Endodermal cell (in vitro differentiated cells): Measurements from ENCODE around the gene SYT6. TPM values are rescaled to one million over a fixed set of nuclear protein-coding genes. Genes with fewer than 3 reads are reported as not detected.

Experiments
- DNase-seq: peaks from one replicate; pipeline ENCODE4 v3.0.0-alpha.2; 2017
- H3K27ac ChIP-seq: 2 replicates; pipeline ENCODE4 v1.5.1; 2013; ENCODE audit warnings: mild to moderate bottlenecking, low read depth, low read length, moderate library complexity
- H3K27me3 ChIP-seq: 2 replicates; pipeline ENCODE4 v1.6.1; 2013; ENCODE audit warnings: mild to moderate bottlenecking, low read length, moderate library complexity; ENCODE audit not compliant: insufficient read depth, control insufficient read depth, poor library complexity, severe bottlenecking
- H3K36me3 ChIP-seq: 2 replicates; pipeline ENCODE4 v1.7.0; 2013; ENCODE audit warnings: mild to moderate bottlenecking, low read length, moderate library complexity; ENCODE audit not compliant: control insufficient read depth, insufficient read depth
- H3K4me1 ChIP-seq: one replicate; pipeline ENCODE4 v1.7.0; 2013; ENCODE audit warnings: low read length; ENCODE audit not compliant: control insufficient read depth, insufficient read depth
- H3K4me3 ChIP-seq: 2 replicates; pipeline ENCODE4 v1.5.1; 2013; ENCODE audit warnings: mild to moderate bottlenecking, low read length, moderate library complexity
- H3K9ac ChIP-seq: 2 replicates; pipeline ENCODE4 v1.6.1; 2013; ENCODE audit warnings: mild to moderate bottlenecking, low read length, moderate library complexity; ENCODE audit not compliant: poor library complexity, severe bottlenecking; ENCODE audit errors: extremely low read depth
- H3K9me3 ChIP-seq: 2 replicates; pipeline ENCODE4 v1.6.1; 2013; ENCODE audit warnings: mild to moderate bottlenecking, low read length, moderate library complexity; ENCODE audit not compliant: control insufficient read depth
- H3K27ac Mint-ChIP-seq: 2 replicates; pipeline ENCODE4 v1.8.0; 2020; ENCODE audit warnings: mixed read lengths
- H3K27me3 Mint-ChIP-seq: 2 replicates; pipeline ENCODE4 v1.8.0; 2021; ENCODE audit warnings: mild to moderate bottlenecking, mixed read lengths; ENCODE audit not compliant: insufficient read depth
- H3K36me3 Mint-ChIP-seq: 2 replicates; pipeline ENCODE4 v1.8.0; 2020; ENCODE audit warnings: low read depth, mixed read lengths
- H3K4me1 Mint-ChIP-seq: 2 replicates; pipeline ENCODE4 v1.8.0; 2020; ENCODE audit warnings: mixed read lengths
- H3K4me3 Mint-ChIP-seq: 2 replicates; pipeline ENCODE4 v1.8.0; 2020; ENCODE audit warnings: mild to moderate bottlenecking, moderate library complexity, mixed read lengths
- H3K9me3 Mint-ChIP-seq: 2 replicates; pipeline ENCODE4 v1.8.0; 2020; ENCODE audit warnings: mild to moderate bottlenecking, mixed read lengths
- WGBS, 2 experiments: methylation state at CpG; one replicate each; pipeline versions ENCODE4 v1.1.5 to v1.1.7; 2013; ENCODE audit warnings: missing lambda C conversion rate in 2 of 2, mixed read lengths in 1 of 2; ENCODE audit not compliant: insufficient coverage in 1 of 2, insufficient read length in 1 of 2; 5-methylcytosine and 5-hydroxymethylcytosine counted together
- total RNA-seq, 2 donors: library from RNA; stranded (reverse); fragmentation: NEBNext Ultra II Directional in 1 of 2; extraction: Animal tissue kit (Norgen Biotek cat#: 25700) in 1 of 2; gene quantifications; 2 replicates in 1 of 2; 3 replicates in 1 of 2; pipeline ENCODE4 v1.2.1, GENCODE V29; 2021
- TF ChIP-seq, protein P1 (sequence below): fragments of 200-600 bp; sonication (generic); conservative IDR thresholded peaks from 2 replicates; pipeline ENCODE4 v1.5.0; 2021; ENCODE audit warnings: antibody characterized with exemption, mild to moderate bottlenecking

The SYT6 gene
- total RNA-seq, 2 donors from 2014 or later = 1.3 to 4.4 TPM

DNA sequence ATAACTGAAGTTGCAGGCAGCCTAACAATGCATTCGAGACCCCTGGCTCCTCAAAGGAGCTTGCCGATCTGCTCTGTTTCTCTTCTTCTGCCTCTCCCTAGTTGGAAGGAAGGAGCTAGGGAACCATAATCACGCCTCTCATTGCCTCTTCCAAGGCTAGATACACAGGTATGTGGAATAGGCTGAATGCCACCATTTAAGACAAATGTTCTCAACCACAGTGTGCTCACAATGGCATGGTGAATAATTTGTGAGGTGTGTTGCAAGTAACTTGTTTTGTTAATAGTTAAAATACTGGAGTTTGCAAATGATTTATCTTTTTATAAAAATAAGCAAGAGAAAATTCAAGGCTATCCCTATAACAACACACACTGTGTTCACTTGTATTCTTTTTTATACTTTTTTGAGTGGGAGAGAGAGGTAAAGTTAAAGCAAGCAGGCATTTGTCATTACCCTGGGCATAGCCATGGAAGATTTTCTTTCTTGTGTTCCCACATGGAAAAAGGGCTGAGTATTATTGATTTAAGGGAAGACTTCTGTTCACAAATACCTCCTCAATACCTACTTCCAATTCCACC, 45.4 kb upstream of the SYT6 start:
- no peak overlapping the region for H3K9ac ChIP-seq
- H3K27ac ChIP-seq = no peak overlapping the region
- 85% methylated on average over 3 of the region's 3 CpGs; no CpG with 5 or more reads in 1 of the 2 experiments for WGBS, 2 experiments
- H3K9me3 ChIP-seq = no peaks in the 10 kb centered on the region
- H3K4me1 ChIP-seq = no peaks in the 10 kb centered on the region
- H3K9me3 Mint-ChIP-seq = no peaks in the 10 kb centered on the region
- H3K4me3 ChIP-seq = no peak overlapping the region
- no peak overlapping the region for H3K4me3 Mint-ChIP-seq
- H3K36me3 Mint-ChIP-seq = no peaks in the 10 kb centered on the region
- H3K27me3 ChIP-seq = peaks cover 60% of the 10 kb centered on the region
- no peaks in the 10 kb centered on the region for H3K4me1 Mint-ChIP-seq
- no peak for DNase-seq
- H3K27ac Mint-ChIP-seq = no peak overlapping the region
- no peaks in the 10 kb centered on the region for H3K36me3 ChIP-seq
- H3K27me3 Mint-ChIP-seq = peaks cover 82% of the 10 kb centered on the region
- TF ChIP-seq, protein P1, sequence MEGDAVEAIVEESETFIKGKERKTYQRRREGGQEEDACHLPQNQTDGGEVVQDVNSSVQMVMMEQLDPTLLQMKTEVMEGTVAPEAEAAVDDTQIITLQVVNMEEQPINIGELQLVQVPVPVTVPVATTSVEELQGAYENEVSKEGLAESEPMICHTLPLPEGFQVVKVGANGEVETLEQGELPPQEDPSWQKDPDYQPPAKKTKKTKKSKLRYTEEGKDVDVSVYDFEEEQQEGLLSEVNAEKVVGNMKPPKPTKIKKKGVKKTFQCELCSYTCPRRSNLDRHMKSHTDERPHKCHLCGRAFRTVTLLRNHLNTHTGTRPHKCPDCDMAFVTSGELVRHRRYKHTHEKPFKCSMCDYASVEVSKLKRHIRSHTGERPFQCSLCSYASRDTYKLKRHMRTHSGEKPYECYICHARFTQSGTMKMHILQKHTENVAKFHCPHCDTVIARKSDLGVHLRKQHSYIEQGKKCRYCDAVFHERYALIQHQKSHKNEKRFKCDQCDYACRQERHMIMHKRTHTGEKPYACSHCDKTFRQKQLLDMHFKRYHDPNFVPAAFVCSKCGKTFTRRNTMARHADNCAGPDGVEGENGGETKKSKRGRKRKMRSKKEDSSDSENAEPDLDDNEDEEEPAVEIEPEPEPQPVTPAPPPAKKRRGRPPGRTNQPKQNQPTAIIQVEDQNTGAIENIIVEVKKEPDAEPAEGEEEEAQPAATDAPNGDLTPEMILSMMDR = no peak

DNA sequence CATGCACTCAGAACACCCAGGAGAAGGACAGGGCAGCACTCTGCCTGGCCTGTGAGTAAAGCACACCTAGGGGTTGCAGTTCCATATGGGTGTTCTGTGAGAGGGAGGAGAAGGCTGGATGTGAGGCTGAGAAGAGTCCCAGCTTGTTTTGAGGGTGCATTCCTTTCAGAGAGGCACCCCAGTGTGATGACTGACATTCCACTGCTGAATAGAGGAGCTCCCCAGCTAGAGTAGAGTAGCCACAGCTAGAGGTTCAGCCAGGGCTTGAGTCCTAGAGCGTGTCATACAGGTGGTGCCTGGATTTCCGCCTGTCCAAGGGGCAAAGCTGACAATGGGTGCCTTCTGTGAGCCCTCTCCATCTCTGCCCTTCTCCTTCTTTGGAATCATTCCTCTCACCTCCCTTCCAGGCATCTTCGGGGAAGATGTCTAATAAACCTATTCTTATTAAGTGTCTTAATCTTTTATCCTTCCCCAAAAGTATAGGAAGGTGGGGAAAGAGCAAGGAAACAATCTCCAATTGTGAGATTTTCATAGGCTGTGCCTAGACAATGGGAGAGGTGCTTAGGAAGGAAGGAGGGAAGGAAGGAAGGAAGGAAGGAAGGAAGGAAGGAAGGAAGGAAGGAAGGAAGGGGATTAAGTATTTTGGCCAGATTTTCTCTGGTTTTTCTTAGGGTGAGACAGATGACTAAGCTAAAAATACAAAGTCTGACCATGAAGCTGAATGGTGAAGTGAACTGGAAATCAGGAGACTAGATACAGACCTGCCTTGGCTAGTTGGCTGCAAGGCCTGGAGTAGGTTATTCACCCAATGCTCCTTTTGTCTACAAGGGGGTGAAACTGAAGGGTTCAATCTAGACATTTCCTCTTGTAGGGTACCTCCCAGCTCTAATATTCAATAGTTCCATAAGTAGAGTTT, 43.6 kb upstream of the SYT6 start:
- Mint-ChIP-seq H3K4me3 (no peak overlapping the region), H3K9me3 (no peaks in the 10 kb centered on the region), H3K27me3 (peaks cover 77% of the 10 kb centered on the region), H3K27ac (no peak overlapping the region), H3K4me1 (no peaks in the 10 kb centered on the region), H3K36me3 (no peaks in the 10 kb centered on the region)
- Histone ChIP-seq H3K4me1 (no peaks in the 10 kb centered on the region), H3K4me3 (no peak overlapping the region), H3K9ac (no peak overlapping the region), H3K36me3 (no peaks in the 10 kb centered on the region), H3K9me3 (no peaks in the 10 kb centered on the region), H3K27me3 (peaks cover 60% of the 10 kb centered on the region), H3K27ac (no peak overlapping the region)
- 85 to 100% methylated on average over 2 to 3 of the region's 3 CpGs for WGBS, 2 experiments
- TF ChIP-seq, protein P1 = no peak
- DNase-seq = no peak

DNA sequence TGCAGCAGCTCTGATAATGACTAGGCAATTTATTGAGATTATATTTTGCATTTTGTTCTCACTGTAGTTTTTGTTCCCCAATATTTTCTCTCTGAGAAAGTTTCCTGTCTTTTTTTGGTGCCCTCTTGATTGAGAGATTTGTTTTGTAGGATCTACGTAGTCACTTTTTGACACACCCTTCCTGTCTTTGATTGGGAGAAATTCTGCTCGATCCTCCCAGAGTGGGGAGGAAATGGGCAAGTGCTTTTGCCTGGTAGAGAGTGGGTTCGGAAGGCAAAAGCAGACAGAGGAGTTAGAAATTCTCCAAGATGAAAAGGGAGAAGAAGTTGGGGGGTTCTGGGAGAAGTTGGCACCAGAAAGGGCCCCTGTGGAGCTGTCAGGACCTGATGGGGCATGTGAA, 42.1 kb upstream of the SYT6 start:
- no peaks in the 10 kb centered on the region for H3K36me3 Mint-ChIP-seq
- Histone ChIP-seq H3K27me3 (peaks cover 54% of the 10 kb centered on the region), H3K27ac (no peak overlapping the region), H3K4me1 (no peaks in the 10 kb centered on the region), H3K9me3 (no peaks in the 10 kb centered on the region), H3K4me3 (no peak overlapping the region), H3K9ac (no peak overlapping the region), H3K36me3 (no peaks in the 10 kb centered on the region)
- H3K27ac Mint-ChIP-seq = no peak overlapping the region
- 89 to 100% methylated on average over 2 to 3 of the region's 3 CpGs for WGBS, 2 experiments
- H3K9me3 Mint-ChIP-seq = no peaks in the 10 kb centered on the region
- no peak for DNase-seq
- no peaks in the 10 kb centered on the region for H3K4me1 Mint-ChIP-seq
- peaks cover 79% of the 10 kb centered on the region for H3K27me3 Mint-ChIP-seq
- H3K4me3 Mint-ChIP-seq = no peak overlapping the region
- TF ChIP-seq, protein P1 = no peak
